ENCODE measurements around the gene TMEM182. TPM values are rescaled to one million over a fixed set of nuclear protein-coding genes. Genes with fewer than 3 reads are reported as not detected.

The TMEM182 gene
- total RNA-seq, 1 experiment from 2014 or later: 4.3 TPM

DNA sequence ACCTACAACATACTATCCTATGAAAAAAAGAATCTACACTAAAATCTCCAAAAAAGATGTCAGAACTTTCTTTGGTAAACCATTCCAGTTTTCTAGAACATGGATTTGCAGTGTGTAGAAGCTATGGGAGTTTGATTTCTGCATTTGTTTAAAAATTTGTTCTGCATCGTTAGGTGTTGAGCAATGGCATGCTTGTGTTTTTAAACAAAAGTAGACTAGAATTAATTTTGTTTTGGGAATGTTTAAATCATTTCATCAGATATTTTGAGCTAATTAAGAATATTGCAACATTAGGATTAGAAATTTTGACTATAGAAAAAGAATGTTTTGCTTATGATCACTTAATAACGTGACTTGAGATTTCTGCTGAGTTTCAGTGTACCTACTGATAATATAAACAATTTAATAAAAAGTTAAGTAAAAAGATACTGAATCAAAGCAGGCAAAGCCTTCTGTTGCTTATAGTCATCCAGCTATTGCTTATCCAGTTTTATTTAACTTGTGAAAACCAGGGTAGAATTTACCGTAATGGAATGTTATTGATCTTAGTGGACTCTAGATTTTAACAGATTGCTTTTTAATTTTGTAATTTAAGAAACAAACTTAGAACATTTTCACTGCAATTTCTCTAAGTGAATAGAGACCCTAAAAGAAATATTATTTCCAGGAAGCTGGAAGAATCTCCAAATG is 7.2 kb upstream of the TMEM182 start (continued):
- TF ChIP-seq ZNF396 (CRISPR knock-in tag; IDR thresholded peaks at IDR 0.05; ENCODE audit: borderline replicate concordance) (no peak), CBFB (CRISPR knock-in tag; IDR thresholded peaks at IDR 0.05; ENCODE audit: low read depth) (no peak)
- TF ChIP-seq, protein P1, sequence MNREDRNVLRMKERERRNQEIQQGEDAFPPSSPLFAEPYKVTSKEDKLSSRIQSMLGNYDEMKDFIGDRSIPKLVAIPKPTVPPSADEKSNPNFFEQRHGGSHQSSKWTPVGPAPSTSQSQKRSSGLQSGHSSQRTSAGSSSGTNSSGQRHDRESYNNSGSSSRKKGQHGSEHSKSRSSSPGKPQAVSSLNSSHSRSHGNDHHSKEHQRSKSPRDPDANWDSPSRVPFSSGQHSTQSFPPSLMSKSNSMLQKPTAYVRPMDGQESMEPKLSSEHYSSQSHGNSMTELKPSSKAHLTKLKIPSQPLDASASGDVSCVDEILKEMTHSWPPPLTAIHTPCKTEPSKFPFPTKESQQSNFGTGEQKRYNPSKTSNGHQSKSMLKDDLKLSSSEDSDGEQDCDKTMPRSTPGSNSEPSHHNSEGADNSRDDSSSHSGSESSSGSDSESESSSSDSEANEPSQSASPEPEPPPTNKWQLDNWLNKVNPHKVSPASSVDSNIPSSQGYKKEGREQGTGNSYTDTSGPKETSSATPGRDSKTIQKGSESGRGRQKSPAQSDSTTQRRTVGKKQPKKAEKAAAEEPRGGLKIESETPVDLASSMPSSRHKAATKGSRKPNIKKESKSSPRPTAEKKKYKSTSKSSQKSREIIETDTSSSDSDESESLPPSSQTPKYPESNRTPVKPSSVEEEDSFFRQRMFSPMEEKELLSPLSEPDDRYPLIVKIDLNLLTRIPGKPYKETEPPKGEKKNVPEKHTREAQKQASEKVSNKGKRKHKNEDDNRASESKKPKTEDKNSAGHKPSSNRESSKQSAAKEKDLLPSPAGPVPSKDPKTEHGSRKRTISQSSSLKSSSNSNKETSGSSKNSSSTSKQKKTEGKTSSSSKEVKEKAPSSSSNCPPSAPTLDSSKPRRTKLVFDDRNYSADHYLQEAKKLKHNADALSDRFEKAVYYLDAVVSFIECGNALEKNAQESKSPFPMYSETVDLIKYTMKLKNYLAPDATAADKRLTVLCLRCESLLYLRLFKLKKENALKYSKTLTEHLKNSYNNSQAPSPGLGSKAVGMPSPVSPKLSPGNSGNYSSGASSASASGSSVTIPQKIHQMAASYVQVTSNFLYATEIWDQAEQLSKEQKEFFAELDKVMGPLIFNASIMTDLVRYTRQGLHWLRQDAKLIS (CRISPR knock-in tag; IDR thresholded peaks at IDR 0.05; ENCODE audit: borderline replicate concordance): no peak

DNA sequence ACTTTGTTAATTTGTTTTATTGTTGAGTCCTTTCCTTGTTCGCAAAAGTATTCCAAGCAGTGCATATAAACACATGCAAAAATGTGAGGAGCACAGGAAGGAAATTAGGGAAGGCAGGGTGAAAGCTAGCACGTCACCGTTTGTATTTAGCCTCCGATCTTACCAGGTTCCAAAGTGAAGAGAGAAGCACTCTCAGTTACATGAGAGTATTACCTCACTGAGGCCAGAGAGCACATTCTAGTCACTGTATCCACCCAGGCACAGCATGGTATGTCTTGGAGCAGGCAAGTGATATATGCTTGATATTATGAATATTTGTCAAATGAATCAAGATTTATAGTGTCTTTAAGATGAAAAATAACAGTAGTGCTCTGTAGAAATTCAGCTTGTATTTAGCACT is 6.5 kb upstream of the TMEM182 start:
- POLR2A ChIA-PET: no interaction called here
- H3K9me3 Mint-ChIP-seq: no peaks in the 10 kb centered on the region; the same call in 1 of the 2 replicates
- H3K27ac Mint-ChIP-seq: no peak overlapping the region
- H3K4me3 Mint-ChIP-seq: no peak overlapping the region
- DNase-seq (ENCODE audit: low spot score) (no peak), ATAC-seq (peak; percentile 32; the same call in 1 of the 2 replicates)
- peaks cover 9% of the 10 kb centered on the region for H3K4me1 Mint-ChIP-seq
- H3K36me3 Mint-ChIP-seq: no peaks in the 10 kb centered on the region
- H3K27me3 Mint-ChIP-seq (ENCODE audit: low read depth): no peaks in the 10 kb centered on the region
- TF ChIP-seq, protein P2, sequence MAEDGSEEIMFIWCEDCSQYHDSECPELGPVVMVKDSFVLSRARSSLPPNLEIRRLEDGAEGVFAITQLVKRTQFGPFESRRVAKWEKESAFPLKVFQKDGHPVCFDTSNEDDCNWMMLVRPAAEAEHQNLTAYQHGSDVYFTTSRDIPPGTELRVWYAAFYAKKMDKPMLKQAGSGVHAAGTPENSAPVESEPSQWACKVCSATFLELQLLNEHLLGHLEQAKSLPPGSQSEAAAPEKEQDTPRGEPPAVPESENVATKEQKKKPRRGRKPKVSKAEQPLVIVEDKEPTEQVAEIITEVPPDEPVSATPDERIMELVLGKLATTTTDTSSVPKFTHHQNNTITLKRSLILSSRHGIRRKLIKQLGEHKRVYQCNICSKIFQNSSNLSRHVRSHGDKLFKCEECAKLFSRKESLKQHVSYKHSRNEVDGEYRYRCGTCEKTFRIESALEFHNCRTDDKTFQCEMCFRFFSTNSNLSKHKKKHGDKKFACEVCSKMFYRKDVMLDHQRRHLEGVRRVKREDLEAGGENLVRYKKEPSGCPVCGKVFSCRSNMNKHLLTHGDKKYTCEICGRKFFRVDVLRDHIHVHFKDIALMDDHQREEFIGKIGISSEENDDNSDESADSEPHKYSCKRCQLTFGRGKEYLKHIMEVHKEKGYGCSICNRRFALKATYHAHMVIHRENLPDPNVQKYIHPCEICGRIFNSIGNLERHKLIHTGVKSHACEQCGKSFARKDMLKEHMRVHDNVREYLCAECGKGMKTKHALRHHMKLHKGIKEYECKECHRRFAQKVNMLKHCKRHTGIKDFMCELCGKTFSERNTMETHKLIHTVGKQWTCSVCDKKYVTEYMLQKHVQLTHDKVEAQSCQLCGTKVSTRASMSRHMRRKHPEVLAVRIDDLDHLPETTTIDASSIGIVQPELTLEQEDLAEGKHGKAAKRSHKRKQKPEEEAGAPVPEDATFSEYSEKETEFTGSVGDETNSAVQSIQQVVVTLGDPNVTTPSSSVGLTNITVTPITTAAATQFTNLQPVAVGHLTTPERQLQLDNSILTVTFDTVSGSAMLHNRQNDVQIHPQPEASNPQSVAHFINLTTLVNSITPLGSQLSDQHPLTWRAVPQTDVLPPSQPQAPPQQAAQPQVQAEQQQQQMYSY (CRISPR knock-in tag; IDR thresholded peaks at IDR 0.05): no peak
- TF ChIP-seq, protein P3, sequence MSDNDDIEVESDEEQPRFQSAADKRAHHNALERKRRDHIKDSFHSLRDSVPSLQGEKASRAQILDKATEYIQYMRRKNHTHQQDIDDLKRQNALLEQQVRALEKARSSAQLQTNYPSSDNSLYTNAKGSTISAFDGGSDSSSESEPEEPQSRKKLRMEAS (CRISPR knock-in tag; IDR thresholded peaks at IDR 0.05): no peak
- no peak for TF ChIP-seq ZNF232 (CRISPR knock-in tag; IDR thresholded peaks at IDR 0.05)
- CTCF ChIA-PET: interaction anchor here (2.6 to 3.9 kb wide), 2 partner anchors 20 to 50 kb away, joined by 43 to 91 read pairs; a partner anchor contains a TSS

DNA sequence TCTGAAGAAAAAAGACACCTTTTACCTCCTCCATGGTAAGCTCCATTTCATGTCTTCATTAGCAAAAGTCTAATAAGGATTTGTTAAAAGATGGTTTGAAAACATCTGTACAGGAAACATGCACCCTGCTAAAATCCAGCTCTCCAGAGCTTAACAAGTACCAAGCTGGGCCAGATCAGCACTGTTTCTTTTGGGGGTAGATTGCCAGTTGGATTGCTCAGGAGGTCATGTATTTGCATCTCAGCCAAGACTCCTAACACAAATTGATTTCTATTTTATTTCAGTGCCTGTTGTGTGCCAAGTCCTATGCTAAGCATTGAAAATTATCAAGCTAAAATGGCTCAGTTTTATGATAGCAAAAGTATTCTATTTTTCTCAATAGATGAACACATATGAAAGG is 3.4 kb upstream of the TMEM182 start:
- H3K9me3 Mint-ChIP-seq: no peaks in the 10 kb centered on the region
- H3K4me1 Mint-ChIP-seq: peaks cover 9% of the 10 kb centered on the region
- H3K4me3 Mint-ChIP-seq: no peak overlapping the region
- no peak overlapping the region for H3K27ac Mint-ChIP-seq
- POLR2A ChIA-PET: no interaction called here
- H3K27me3 Mint-ChIP-seq (ENCODE audit: low read depth): no peaks in the 10 kb centered on the region
- no peaks in the 10 kb centered on the region for H3K36me3 Mint-ChIP-seq
- DNase-seq (ENCODE audit: low spot score) (no peak), ATAC-seq (no peak)
- CTCF ChIA-PET: interaction anchor here (1.1 kb wide), 1 partner anchor 48 kb away, joined by 3 read pairs; no protein-coding TSS in a partner anchor
- no peak for TF ChIP-seq RELA (CRISPR knock-in tag; IDR thresholded peaks at IDR 0.05; ENCODE audit: borderline replicate concordance)
- no peak for TF ChIP-seq ZNF232 (CRISPR knock-in tag; IDR thresholded peaks at IDR 0.05)
- no peak for TF ChIP-seq OVOL2 (CRISPR knock-in tag; IDR thresholded peaks at IDR 0.05; ENCODE audit: borderline replicate concordance)
- no peak for TF ChIP-seq MYBL2 (CRISPR knock-in tag; IDR thresholded peaks at IDR 0.05)
- TF ChIP-seq NFE2L1 (CRISPR knock-in tag; IDR thresholded peaks at IDR 0.05): no peak
- TF ChIP-seq ZNF121 (CRISPR knock-in tag; IDR thresholded peaks at IDR 0.05): no peak
- TF ChIP-seq, protein P4, sequence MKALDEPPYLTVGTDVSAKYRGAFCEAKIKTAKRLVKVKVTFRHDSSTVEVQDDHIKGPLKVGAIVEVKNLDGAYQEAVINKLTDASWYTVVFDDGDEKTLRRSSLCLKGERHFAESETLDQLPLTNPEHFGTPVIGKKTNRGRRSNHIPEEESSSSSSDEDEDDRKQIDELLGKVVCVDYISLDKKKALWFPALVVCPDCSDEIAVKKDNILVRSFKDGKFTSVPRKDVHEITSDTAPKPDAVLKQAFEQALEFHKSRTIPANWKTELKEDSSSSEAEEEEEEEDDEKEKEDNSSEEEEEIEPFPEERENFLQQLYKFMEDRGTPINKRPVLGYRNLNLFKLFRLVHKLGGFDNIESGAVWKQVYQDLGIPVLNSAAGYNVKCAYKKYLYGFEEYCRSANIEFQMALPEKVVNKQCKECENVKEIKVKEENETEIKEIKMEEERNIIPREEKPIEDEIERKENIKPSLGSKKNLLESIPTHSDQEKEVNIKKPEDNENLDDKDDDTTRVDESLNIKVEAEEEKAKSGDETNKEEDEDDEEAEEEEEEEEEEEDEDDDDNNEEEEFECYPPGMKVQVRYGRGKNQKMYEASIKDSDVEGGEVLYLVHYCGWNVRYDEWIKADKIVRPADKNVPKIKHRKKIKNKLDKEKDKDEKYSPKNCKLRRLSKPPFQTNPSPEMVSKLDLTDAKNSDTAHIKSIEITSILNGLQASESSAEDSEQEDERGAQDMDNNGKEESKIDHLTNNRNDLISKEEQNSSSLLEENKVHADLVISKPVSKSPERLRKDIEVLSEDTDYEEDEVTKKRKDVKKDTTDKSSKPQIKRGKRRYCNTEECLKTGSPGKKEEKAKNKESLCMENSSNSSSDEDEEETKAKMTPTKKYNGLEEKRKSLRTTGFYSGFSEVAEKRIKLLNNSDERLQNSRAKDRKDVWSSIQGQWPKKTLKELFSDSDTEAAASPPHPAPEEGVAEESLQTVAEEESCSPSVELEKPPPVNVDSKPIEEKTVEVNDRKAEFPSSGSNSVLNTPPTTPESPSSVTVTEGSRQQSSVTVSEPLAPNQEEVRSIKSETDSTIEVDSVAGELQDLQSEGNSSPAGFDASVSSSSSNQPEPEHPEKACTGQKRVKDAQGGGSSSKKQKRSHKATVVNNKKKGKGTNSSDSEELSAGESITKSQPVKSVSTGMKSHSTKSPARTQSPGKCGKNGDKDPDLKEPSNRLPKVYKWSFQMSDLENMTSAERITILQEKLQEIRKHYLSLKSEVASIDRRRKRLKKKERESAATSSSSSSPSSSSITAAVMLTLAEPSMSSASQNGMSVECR (CRISPR knock-in tag; IDR thresholded peaks at IDR 0.05; ENCODE audit: borderline replicate concordance): no peak
- no peak for TF ChIP-seq ZNF423 (CRISPR knock-in tag; IDR thresholded peaks at IDR 0.05)
- TF ChIP-seq ZNF396 (CRISPR knock-in tag; IDR thresholded peaks at IDR 0.05; ENCODE audit: borderline replicate concordance): no peak
- TF ChIP-seq GTF2I (CRISPR knock-in tag; conservative IDR thresholded peaks at IDR 0.05): no peak
- TF ChIP-seq, protein P5, sequence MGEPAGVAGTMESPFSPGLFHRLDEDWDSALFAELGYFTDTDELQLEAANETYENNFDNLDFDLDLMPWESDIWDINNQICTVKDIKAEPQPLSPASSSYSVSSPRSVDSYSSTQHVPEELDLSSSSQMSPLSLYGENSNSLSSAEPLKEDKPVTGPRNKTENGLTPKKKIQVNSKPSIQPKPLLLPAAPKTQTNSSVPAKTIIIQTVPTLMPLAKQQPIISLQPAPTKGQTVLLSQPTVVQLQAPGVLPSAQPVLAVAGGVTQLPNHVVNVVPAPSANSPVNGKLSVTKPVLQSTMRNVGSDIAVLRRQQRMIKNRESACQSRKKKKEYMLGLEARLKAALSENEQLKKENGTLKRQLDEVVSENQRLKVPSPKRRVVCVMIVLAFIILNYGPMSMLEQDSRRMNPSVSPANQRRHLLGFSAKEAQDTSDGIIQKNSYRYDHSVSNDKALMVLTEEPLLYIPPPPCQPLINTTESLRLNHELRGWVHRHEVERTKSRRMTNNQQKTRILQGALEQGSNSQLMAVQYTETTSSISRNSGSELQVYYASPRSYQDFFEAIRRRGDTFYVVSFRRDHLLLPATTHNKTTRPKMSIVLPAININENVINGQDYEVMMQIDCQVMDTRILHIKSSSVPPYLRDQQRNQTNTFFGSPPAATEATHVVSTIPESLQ (CRISPR knock-in tag; IDR thresholded peaks at IDR 0.05): no peak
- TF ChIP-seq, protein P6, sequence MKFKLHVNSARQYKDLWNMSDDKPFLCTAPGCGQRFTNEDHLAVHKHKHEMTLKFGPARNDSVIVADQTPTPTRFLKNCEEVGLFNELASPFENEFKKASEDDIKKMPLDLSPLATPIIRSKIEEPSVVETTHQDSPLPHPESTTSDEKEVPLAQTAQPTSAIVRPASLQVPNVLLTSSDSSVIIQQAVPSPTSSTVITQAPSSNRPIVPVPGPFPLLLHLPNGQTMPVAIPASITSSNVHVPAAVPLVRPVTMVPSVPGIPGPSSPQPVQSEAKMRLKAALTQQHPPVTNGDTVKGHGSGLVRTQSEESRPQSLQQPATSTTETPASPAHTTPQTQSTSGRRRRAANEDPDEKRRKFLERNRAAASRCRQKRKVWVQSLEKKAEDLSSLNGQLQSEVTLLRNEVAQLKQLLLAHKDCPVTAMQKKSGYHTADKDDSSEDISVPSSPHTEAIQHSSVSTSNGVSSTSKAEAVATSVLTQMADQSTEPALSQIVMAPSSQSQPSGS (CRISPR knock-in tag; IDR thresholded peaks at IDR 0.05; ENCODE audit: borderline replicate concordance, low read depth): no peak
